Sigmoid colon (tissue), 3 donors: Measurements from ENCODE around the gene CRB2.

Source experiments
- CTCF ChIP-seq, 4 experiments: fragments of 450-650 bp in 3 of 4; fragments of 200-600 bp in 1 of 4; IDR thresholded peaks; one replicate each; pipeline ENCODE4 v1.5.1; 2016 to 2019; ENCODE audit warnings: antibody characterized with exemption in 4 of 4, mild to moderate bottlenecking in 3 of 4, moderate library complexity in 2 of 4
- POLR2A ChIP-seq, 2 donors: fragments of 450-650 bp; IDR thresholded peaks; one replicate each; pipeline ENCODE4 v1.6.1; 2016; ENCODE audit warnings: antibody characterized with exemption in 2 of 2, mild to moderate bottlenecking in 2 of 2, moderate library complexity in 2 of 2

- no peak for TF ChIP-seq POLR2A (IDR thresholded peaks at IDR 0.05)
- TF ChIP-seq CTCF (IDR thresholded peaks at IDR 0.05) = no peak
Observed at GRCh38 chr9:123329329-123329955, 26.6 kb upstream of the CRB2 start.
